Prostate gland (tissue), 2 donors: ENCODE data around the gene FRMPD4. TPM values are rescaled to one million over a fixed set of nuclear protein-coding genes. Genes with fewer than 3 reads are reported as not detected.

Experiments
- DNase-seq: peaks from one replicate; pipeline ENCODE4 v3.0.0-alpha.2; 2019; ENCODE audit warnings: low spot score
- H3K27ac ChIP-seq, 2 donors: fragments of 200-600 bp; sonication (generic); 2 replicates each; pipeline ENCODE4 v1.5.1; 2017 to 2019
- H3K27me3 ChIP-seq: fragments of 200-600 bp; sonication (generic); replicated peaks from 2 replicates; pipeline ENCODE4 v1.5.1; 2019; ENCODE audit not compliant: insufficient read depth
- H3K36me3 ChIP-seq, 2 donors: fragments of 200-600 bp; sonication (generic); 1 replicate in 1 of 2; 2 replicates in 1 of 2; pipeline versions ENCODE4 v1.5.1 to v1.8.1; 2017 to 2019
- H3K4me1 ChIP-seq: fragments of 200-600 bp; sonication (generic); replicated peaks from 2 replicates; pipeline ENCODE4 v1.5.1; 2019
- H3K4me3 ChIP-seq, 2 donors: fragments of 200-600 bp; sonication (generic); 2 replicates each; pipeline ENCODE4 v1.5.1; 2017 to 2019
- H3K9me3 ChIP-seq: fragments of 200-600 bp; sonication (generic); 2 replicates; pipeline ENCODE4 v1.5.1; 2017
- CTCF ChIP-seq, 4 experiments: fragments of 200-600 bp in 2 of 4; fragments of 450-650 bp in 2 of 4; sonication (generic) in 2 of 4; IDR thresholded peaks; 1 replicate in 3 of 4; 2 replicates in 1 of 4; pipeline ENCODE4 v1.5.1; 2016 to 2019; ENCODE audit warnings: antibody characterized with exemption in 4 of 4, mild to moderate bottlenecking in 2 of 4, moderate library complexity in 2 of 4
- POLR2A ChIP-seq: fragments of 450-650 bp; IDR thresholded peaks from one replicate; pipeline ENCODE4 v1.6.1; 2016; ENCODE audit warnings: antibody characterized with exemption, mild to moderate bottlenecking
- POLR2AphosphoS5 ChIP-seq: sonication (generic); formaldehyde crosslinking; IDR thresholded peaks from one replicate; pipeline ENCODE4 v1.6.1; 2017; ENCODE audit warnings: antibody characterized with exemption
- WGBS: methylation state at CpG from one replicate; pipeline ENCODE4 v1.1.5; 2018; 5-methylcytosine and 5-hydroxymethylcytosine counted together
- intact Hi-C: fragments of 100-400 bp; cut with DNase I; formaldehyde crosslinking; loops from one replicate; pipeline ENCODE4 v1.14.2; 2022
- total RNA-seq, 2 donors: library from RNA; depleted of rRNA; stranded (reverse); fragments of >200 nt; gene quantifications; one replicate each; pipeline ENCODE4 v1.1.0, GENCODE V29; 2016

Gene FRMPD4
- total RNA-seq, 2 donors from 2014 or later, result 0.09 to 1.2 TPM

DNA sequence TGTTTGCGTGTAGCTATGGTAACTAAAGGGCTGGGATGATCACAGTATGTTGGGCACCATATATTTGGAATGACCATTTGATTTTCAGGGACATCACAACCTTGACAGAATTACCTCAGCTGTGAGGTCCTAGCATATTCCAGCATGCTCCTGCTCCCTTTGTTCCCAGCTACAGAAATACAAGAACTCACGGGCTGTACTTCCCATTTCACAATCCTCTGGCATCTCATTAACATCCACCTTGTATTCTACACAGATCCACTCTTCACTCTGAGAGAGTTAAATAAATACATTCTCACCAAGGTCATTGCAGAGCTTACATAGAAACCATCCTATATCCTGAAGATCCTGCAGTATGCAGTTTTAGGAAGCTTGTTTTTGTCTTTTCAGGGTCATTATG lies 169.7 kb downstream of the FRMPD4 start:
- no peak overlapping the region for H3K4me3 ChIP-seq
- no peak for DNase-seq
- H3K27me3 ChIP-seq, result no peaks in the 10 kb centered on the region
- intact Hi-C loops, result no loop called here
- 68% methylated on average over 2 of the region's 2 CpGs for WGBS
- TF ChIP-seq POLR2A (no peak), CTCF (IDR thresholded peaks at IDR 0.05) (no peak), POLR2AphosphoS5 (no peak)
- no peaks in the 10 kb centered on the region for H3K36me3 ChIP-seq
- no peak overlapping the region for H3K27ac ChIP-seq
- no peaks in the 10 kb centered on the region for H3K9me3 ChIP-seq
- no peaks in the 10 kb centered on the region for H3K4me1 ChIP-seq

DNA sequence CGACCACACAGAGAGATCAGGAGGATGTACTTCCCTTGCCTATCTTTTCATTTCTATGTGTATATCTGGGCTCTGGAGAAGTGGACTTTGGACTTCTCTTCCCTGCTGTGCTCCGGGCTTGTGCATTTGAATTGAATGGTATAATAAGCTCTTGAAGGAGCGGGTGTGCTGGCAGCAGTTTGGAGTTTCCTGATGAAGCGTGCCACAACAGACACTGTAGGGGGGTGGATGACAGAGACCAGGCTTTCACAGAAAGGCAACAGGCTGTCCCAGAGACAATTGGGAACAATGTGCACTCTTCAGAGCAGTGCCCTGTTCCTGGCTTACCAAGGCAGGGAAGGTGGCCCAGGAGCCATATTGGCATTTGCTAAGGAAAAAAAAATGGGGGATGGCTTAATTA lies 170.1 kb downstream of the FRMPD4 start:
- WGBS, result 65% methylated on average over 4 of the region's 4 CpGs
- Histone ChIP-seq H3K36me3 (no peaks in the 10 kb centered on the region), H3K27ac (no peak overlapping the region), H3K9me3 (no peaks in the 10 kb centered on the region), H3K4me1 (no peaks in the 10 kb centered on the region), H3K4me3 (no peak overlapping the region), H3K27me3 (no peaks in the 10 kb centered on the region)
- DNase-seq, result no peak
- TF ChIP-seq POLR2A (no peak), POLR2AphosphoS5 (no peak), CTCF (IDR thresholded peaks at IDR 0.05) (no peak)
- intact Hi-C loops, result no loop called here

- TF ChIP-seq POLR2AphosphoS5, result no peak
- no peak for TF ChIP-seq CTCF (IDR thresholded peaks at IDR 0.05)
- Histone ChIP-seq H3K27ac (no peak overlapping the region), H3K4me1 (no peaks in the 10 kb centered on the region), H3K9me3 (no peaks in the 10 kb centered on the region), H3K27me3 (no peaks in the 10 kb centered on the region), H3K36me3 (no peaks in the 10 kb centered on the region), H3K4me3 (no peak overlapping the region)
- intact Hi-C loops, result no loop called here
- WGBS, result 38% methylated on average over 5 of the region's 5 CpGs
- no peak for DNase-seq
These were observed 170.9 kb downstream of the FRMPD4 start for GRCh38 chrX:12309040-12309743.

- DNase-seq, result no peak
- 56% methylated on average over 6 of the region's 6 CpGs for WGBS
- intact Hi-C loops, result no loop called here
These were observed 171.4 kb downstream of the FRMPD4 start for GRCh38 chrX:12309744-12310076.

More at GRCh38 chrX:12309744-12310076, 171.4 kb downstream of the FRMPD4 start:
- Histone ChIP-seq H3K4me3 (no peak overlapping the region), H3K4me1 (no peaks in the 10 kb centered on the region), H3K36me3 (no peaks in the 10 kb centered on the region), H3K27ac (no peak overlapping the region), H3K27me3 (no peaks in the 10 kb centered on the region), H3K9me3 (no peaks in the 10 kb centered on the region)
- TF ChIP-seq POLR2A, result no peak
- no peak for TF ChIP-seq CTCF (IDR thresholded peaks at IDR 0.05)
- TF ChIP-seq POLR2AphosphoS5, result no peak
